Mesodermal cell (in vitro differentiated cells): ENCODE results near the gene PRPSAP1.
"Not testable (repeated sequence)": the region's sequence is repeated elsewhere in the genome, so short reads cannot be mapped to it uniquely, and the experiment has no call there.

Source experiments
- H3K27ac ChIP-seq: 2 replicates; pipeline ENCODE4 v1.7.0; 2013; ENCODE audit warnings: mild to moderate bottlenecking, low read depth, low read length, moderate library complexity; ENCODE audit not compliant: severe bottlenecking
- H3K36me3 ChIP-seq: 2 replicates; pipeline ENCODE4 v1.7.1; 2013; ENCODE audit warnings: mild to moderate bottlenecking, low read length, moderate library complexity; ENCODE audit not compliant: control insufficient read depth, insufficient read depth
- H3K4me1 ChIP-seq: one replicate; pipeline ENCODE4 v1.7.1; 2013; ENCODE audit warnings: mild to moderate bottlenecking, low read length; ENCODE audit not compliant: insufficient read depth, control insufficient read depth, poor library complexity, severe bottlenecking
- H3K4me3 ChIP-seq: 2 replicates; pipeline ENCODE4 v1.7.0; 2013; ENCODE audit warnings: low read length, control low read depth, mild to moderate bottlenecking; ENCODE audit not compliant: insufficient read depth, poor library complexity, severe bottlenecking; ENCODE audit errors: extremely low read depth
- H3K9me3 ChIP-seq: 2 replicates; pipeline ENCODE4 v1.7.1; 2013; ENCODE audit warnings: mild to moderate bottlenecking, low read length, moderate library complexity; ENCODE audit not compliant: control insufficient read depth
- WGBS, 2 experiments: methylation state at CpG; one replicate each; pipeline ENCODE4 v1.1.5; 2013; ENCODE audit warnings: missing lambda C conversion rate in 2 of 2; ENCODE audit not compliant: insufficient coverage in 2 of 2; 5-methylcytosine and 5-hydroxymethylcytosine counted together

Gene PRPSAP1

DNA sequence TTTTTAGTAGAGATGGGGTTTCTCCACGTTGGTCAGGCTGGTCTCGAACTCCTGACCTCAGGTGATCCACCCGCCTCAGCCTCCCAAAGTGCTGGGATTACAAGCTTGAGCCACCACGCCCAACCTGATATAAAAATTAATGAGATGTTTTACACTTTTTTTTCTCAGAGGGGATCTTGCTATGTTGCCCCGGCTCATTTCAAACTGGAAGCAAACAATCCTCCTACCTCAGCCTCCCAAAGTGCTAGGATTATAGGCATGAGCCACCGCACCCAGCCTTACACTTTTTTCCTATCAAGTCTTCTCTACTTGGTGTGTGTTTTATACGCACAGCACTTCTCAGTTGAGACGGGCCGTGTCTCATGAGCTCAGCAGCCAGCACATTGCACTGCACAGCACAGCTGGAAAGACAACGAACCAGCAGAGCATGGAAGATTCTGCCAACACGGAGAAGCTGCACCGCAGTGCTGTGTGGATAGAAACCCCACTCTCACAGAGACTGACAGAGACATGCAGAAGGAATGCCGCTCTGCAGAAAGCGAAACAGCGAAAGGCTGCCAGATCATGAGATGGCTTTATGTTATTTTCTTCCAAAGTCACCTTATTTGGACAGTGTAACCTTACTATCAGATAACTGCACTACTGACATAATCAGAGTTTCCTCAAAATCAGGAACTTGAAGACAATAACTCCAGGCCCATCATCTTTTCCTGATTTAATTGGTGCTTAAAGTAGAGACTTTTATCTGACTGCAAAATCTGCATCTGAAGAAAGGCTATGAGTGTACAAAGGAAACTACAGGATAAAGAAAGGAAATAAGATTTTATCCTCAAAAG lies 39.1 kb downstream of the PRPSAP1 start:
- Histone ChIP-seq H3K4me3 (no peak overlapping the region), H3K9me3 (no peaks in the 10 kb centered on the region), H3K4me1 (peaks cover 5% of the 10 kb centered on the region), H3K36me3 (peaks cover 66% of the 10 kb centered on the region), H3K27ac (peak overlapping the region; percentile 41)
- WGBS, 2 experiments: 86 to 93% methylated on average over 8 to 10 of the region's 15 CpGs

DNA sequence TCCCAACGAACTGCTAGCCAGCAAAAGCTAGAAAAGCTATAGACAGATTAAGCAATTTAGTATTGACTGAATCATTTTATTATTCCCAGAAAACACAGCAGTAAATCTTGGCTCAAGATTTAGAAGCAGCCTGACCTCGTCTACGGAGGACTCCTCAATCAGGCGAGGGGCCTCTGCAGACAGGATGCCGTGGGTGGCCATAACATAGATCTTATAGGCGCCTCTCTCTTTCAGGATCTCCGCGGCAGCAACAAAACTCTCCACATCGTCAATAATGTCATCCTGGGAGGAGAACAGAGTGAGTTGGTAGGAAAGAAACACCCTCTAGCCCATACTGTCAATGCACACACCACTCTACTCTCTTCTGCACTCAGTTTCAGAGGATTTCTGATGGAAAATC lies 41.0 kb downstream of the PRPSAP1 start:
- 77 to 96% methylated on average over 4 to 7 of the region's 9 CpGs for WGBS, 2 experiments
- peaks cover 5% of the 10 kb centered on the region for H3K4me1 ChIP-seq
- H3K36me3 ChIP-seq: peaks cover 68% of the 10 kb centered on the region
- no peak overlapping the region for H3K27ac ChIP-seq
- H3K9me3 ChIP-seq: no peaks in the 10 kb centered on the region
- no peak overlapping the region for H3K4me3 ChIP-seq

DNA sequence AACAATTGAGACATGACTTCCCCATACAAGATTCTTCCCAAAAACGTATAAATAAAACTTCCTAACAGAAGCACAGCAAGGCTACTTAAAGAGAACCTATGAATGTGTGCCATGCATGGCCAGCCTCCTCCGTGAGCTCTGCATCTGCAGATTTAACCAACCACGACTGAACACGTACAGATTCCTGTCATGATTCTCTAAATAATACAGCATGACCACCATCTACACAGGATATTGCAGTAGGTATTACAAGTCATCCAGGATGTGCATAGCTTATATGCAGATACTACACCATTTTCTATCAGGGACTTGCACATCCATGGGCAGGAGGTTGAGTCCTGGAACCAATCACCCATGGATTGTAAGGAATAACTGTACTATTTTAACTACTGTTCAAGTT lies 44.3 kb downstream of the PRPSAP1 start:
- Histone ChIP-seq H3K9me3 (no peaks in the 10 kb centered on the region), H3K4me3 (no peak overlapping the region), H3K4me1 (no peaks in the 10 kb centered on the region), H3K27ac (no peak overlapping the region), H3K36me3 (peaks cover 54% of the 10 kb centered on the region)
- 95 to 100% methylated on average over 4 of the region's 4 CpGs for WGBS, 2 experiments

DNA sequence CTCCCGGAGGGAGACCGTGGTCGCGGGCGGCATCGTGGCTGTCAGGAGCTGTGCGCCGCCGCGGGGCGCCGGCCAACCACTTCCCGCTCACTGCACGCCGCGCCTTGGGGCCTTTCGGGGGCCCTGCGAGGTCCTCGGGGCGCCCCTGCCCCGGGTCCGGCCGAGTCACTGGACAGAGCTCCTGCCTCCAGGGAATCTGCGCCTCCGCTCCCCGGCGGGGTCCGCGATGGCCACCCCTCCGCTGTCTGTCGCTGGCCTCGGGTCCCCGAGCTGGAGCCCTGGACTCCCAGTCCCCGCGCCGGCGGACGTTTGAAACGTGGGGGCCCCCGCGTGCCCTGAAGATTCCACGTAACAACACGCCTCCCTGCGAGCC lies 45.8 kb downstream of the PRPSAP1 start, which contains the start of gene QRICH2:
Gene QRICH2 (minus strand): TSS at position 311 of the 373 bp plus-strand sequence. CDS start 278 bp downstream, at position 33.
- no peak within 1 kb of the TSS for H3K27ac ChIP-seq
- WGBS, 2 experiments: 97 to 99% methylated on average over 44 of the region's 44 CpGs
- no peaks in the 10 kb centered on the region for H3K9me3 ChIP-seq
- peaks cover 42% of the 10 kb centered on the region for H3K36me3 ChIP-seq
- H3K4me3 ChIP-seq: no peak within 1 kb of the TSS
- H3K4me1 ChIP-seq: no peaks in the 10 kb centered on the region

GRCh38 chr17:76307299-76307965 lies 46.3 kb downstream of the PRPSAP1 start:
- Histone ChIP-seq H3K9me3 (no peaks in the 10 kb centered on the region), H3K4me1 (no peaks in the 10 kb centered on the region), H3K36me3 (peaks cover 38% of the 10 kb centered on the region), H3K27ac (no peak overlapping the region), H3K4me3 (no peak overlapping the region)
- WGBS, 2 experiments: 97 to 98% methylated on average over 53 to 58 of the region's 58 CpGs

- H3K36me3 ChIP-seq: peaks cover 15% of the 10 kb centered on the region
- not testable (repeated sequence) for H3K27ac ChIP-seq, H3K9me3 ChIP-seq, H3K4me1 ChIP-seq, H3K4me3 ChIP-seq
- 83 to 100% methylated on average over 3 of the region's 3 CpGs for WGBS, 2 experiments
Observed at GRCh38 chr17:76305135-76305454, 48.6 kb downstream of the PRPSAP1 start.

DNA sequence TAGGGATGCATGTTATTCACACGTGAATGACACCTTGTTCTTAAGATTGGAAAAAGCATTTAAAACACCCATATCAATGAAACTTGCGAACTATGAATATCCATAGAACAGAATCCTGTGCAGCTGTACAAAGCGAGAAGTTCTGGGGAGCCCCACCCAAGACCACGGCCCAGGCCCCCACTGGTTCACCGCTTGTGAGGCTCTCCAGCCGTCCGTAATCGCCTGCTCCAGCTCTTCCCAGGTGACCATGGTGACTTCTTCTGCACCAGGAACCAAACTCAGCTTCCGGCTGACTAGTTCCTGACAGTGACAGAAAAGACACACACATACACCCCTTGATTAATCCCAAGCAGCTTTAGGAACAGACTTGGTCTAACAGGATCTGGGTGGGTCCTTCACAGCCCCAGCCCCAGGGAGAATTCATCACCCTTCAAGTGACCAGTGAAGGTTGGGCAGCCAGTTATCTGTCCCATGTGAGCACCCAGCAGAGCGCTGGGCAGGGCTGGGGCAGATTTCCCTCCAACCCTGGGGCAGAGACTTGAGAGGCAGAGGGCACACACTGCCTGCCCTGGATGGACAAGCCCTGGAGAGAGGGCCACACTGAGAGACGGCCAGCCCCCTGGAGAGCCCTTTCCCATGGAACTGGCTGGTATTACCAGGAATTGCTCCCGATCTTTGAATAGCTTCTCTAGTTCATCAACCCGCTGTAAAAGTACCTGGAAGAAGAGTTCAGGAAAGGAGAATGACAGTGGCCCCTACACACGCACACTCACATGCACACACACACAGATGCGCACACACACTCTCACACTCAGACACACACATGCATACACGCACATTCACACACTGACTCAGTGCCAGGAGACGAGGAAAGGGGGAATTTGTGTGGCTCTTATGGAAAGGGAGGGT lies 49.2 kb downstream of the PRPSAP1 start:
- 94 to 96% methylated on average over 11 to 12 of the region's 17 CpGs for WGBS, 2 experiments
- Histone ChIP-seq H3K4me1 (no peaks in the 10 kb centered on the region), H3K9me3 (no peaks in the 10 kb centered on the region), H3K4me3 (no peak overlapping the region), H3K27ac (no peak overlapping the region), H3K36me3 (peaks cover 15% of the 10 kb centered on the region)

DNA sequence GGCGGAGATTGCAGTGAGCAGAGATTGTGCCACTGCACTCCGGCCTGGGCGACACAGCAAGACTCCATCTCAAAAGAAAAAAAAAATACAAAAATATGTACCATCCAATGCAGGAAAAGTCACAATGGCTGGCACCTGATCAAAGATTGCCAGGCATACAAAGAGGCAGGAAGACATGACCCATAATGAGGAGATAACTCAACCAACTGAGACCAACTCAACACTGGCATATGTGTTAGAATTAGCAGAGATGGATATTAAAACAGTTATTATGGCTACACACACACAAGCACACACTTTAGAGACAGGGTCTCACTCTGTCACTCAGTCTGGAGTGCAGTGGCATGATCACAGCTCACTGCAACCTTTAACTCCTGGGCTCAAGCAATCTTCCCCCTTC lies 56.3 kb downstream of the PRPSAP1 start:
- 100% methylated on average over 1 of the region's 3 CpGs; no CpG with 5 or more reads in 1 of the 2 experiments for WGBS, 2 experiments
- Histone ChIP-seq H3K4me3 (no peak overlapping the region), H3K27ac (no peak overlapping the region), H3K36me3 (peaks cover 11% of the 10 kb centered on the region), H3K4me1 (no peaks in the 10 kb centered on the region), H3K9me3 (no peaks in the 10 kb centered on the region)

GRCh38 chr17:76296889-76297288 lies 56.8 kb downstream of the PRPSAP1 start:
- 82 to 90% methylated on average over 5 of the region's 5 CpGs for WGBS, 2 experiments

GRCh38 chr17:76296186-76296585 lies 57.5 kb downstream of the PRPSAP1 start:
- no peak overlapping the region for H3K4me3 ChIP-seq
- no peaks in the 10 kb centered on the region for H3K4me1 ChIP-seq
- H3K9me3 ChIP-seq: no peaks in the 10 kb centered on the region
- H3K36me3 ChIP-seq: peaks cover 14% of the 10 kb centered on the region
- H3K27ac ChIP-seq: no peak overlapping the region
- WGBS, 2 experiments: 92 to 100% methylated on average over 4 of the region's 4 CpGs

More at GRCh38 chr17:76296889-76297288, 56.8 kb downstream of the PRPSAP1 start:
- Histone ChIP-seq H3K27ac (no peak overlapping the region), H3K4me3 (no peak overlapping the region), H3K4me1 (no peaks in the 10 kb centered on the region), H3K36me3 (peaks cover 12% of the 10 kb centered on the region), H3K9me3 (no peaks in the 10 kb centered on the region)
